ENCODE data around the gene AKAP10.

DNA sequence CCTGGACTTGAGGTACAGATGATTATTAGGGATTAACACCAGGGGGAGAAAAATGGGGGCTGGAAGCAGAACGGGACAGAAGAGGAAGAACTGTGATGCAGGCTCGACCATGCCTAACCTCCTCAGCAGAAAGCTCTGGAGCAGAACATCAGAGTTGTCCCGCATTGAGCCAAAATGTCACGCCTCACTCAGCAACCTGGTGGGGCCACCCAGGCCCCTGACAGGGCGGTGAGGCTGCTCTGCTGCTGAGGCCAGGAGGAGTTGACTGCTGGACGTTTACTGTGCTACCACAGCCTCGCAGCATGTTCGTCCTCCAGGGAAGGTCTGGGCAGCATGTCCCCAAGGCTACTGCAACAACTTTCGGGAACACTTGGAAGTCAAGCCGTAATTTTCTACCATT, 103.4 kb downstream of the AKAP10 start:
- TF ChIP-seq, protein P1, sequence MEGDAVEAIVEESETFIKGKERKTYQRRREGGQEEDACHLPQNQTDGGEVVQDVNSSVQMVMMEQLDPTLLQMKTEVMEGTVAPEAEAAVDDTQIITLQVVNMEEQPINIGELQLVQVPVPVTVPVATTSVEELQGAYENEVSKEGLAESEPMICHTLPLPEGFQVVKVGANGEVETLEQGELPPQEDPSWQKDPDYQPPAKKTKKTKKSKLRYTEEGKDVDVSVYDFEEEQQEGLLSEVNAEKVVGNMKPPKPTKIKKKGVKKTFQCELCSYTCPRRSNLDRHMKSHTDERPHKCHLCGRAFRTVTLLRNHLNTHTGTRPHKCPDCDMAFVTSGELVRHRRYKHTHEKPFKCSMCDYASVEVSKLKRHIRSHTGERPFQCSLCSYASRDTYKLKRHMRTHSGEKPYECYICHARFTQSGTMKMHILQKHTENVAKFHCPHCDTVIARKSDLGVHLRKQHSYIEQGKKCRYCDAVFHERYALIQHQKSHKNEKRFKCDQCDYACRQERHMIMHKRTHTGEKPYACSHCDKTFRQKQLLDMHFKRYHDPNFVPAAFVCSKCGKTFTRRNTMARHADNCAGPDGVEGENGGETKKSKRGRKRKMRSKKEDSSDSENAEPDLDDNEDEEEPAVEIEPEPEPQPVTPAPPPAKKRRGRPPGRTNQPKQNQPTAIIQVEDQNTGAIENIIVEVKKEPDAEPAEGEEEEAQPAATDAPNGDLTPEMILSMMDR (IDR thresholded peaks at IDR 0.05) = no peak
- TF ChIP-seq POLR2A (IDR thresholded peaks at IDR 0.05) = no peak
